ENCODE measurements around the gene CENPP.
A peak's percentile ranks its signal among the peaks of the same experiment; 100 is the strongest.
"Not testable (repeated sequence)": the region's sequence is repeated elsewhere in the genome, so short reads cannot be mapped to it uniquely, and the experiment has no call there.

The CENPP gene

GRCh38 chr9:92619601-92620300 is 294.0 kb downstream of the CENPP start:
- DNase-seq = no peak

GRCh38 chr9:92620845-92621244 is 295.1 kb downstream of the CENPP start:
- DNase-seq = no peak

GRCh38 chr9:92623936-92624335 is 298.2 kb downstream of the CENPP start:
- not testable (repeated sequence) for DNase-seq

DNA sequence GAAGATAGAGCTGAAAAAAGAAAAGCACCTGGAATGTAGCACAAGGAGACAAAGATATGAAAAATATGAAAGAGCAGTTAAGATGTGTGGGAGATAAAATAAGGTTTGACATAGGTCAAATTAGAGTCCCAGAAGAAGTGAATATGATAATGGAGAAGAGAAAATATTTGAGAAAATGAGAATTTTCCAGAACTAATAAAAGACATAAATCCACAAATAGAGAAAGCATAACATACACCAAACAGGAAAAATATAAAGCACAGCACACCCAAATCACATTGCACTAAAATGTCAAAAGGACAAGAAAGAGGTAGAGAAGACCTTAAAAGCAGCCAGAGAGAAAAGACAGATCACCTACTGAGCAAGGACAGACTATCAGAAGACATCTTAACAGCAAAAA is 300.7 kb downstream of the CENPP start:
- DNase-seq = no peak

- no peak for DNase-seq
Measured at GRCh38 chr9:92627651-92628050, 301.9 kb downstream of the CENPP start.

DNA sequence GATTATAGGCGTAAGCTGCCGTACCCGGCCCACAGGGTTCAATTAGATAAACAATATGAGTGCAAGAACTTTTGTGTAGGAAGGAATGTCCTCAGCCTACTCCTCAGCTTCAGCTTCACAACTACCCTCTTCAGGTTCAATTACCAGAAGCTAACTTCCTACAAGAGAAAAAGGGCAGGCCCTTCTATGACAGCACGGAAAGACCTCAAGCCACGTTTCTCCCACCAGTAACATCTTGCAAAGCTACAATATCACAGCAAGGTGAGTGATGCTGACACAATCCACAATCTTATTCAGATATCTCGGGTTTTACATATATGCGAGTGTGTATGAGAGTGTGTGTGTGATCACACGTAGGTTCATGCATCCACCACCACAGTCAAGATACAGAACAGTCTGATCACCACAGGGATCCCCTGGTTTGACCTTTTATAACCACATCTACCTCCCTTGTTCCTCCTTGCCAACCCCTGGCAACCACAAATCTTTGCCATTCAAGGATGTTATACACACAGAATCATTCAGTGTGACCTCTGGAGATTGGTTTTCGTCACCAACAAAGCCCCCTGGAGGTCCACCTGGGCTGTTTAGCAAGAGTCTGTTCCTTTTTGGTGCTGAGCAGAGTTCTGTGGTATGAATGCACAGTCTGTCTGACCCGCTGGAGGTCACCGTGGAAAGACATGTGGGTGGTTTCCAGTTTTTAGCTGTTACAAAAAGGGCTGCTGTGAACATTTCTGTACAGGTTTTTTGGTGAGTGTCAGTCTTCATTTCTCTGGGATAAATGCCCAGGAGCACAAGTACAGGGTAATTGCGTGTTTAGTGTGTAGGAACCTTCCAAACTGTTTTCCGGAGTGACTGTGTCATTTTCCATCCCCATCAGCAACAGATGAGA is 305.9 kb downstream of the CENPP start:
- no peak for DNase-seq

DNA sequence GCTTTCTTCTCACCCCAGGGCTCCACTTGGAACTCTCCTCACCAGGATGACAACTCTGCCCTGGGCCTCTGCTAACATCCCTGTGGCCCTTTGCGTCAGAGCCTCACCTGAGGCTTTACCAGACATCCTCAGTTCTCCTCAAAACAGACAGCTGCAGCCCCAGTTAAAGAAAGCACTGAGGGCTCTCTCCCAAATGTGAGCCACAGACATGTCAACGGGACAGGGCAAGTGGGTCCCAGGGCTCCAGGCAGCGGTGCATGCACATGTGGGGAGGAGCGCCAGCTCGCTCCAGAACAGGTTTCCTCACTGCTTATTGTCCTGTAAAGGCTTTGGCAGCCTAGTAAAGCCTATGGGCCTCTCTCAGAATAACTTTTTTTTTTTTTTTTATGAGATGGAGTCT is 306.9 kb downstream of the CENPP start:
- no peak for DNase-seq

DNA sequence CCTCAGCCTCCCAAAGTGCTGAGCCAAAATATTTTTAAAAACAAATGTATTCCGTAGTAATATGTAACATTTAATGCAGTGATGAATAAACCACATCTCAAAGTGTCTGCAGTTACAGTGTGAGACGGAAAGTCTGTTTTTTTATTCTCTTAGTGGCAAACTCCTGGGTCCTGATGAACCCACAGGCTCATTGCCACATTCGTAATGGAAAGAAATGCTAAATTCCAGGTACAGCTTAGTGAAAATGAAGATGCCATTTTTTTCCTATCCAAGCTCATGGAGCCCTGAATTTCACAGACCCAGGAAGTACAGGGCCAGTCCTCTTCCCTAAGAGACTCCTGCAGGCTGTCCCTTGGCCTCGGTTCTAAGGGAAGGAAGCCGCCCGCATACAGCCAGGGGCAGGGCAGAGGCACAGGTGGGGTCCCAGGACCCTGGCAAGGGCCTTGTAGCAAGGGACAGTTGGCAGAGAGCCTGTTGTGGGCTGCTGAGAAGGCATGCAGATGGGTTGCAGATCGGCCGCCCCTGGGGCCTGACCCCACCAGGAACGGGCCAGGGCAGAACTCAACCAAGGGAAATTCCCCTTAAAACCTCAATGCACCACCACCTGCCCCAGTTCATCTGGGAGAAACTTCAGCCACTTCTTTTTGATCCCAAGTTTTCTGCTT is 308.0 kb downstream of the CENPP start:
- no peak for DNase-seq

GRCh38 chr9:92634712-92635605 is 309.2 kb downstream of the CENPP start:
- peak; percentile 49 for DNase-seq

DNA sequence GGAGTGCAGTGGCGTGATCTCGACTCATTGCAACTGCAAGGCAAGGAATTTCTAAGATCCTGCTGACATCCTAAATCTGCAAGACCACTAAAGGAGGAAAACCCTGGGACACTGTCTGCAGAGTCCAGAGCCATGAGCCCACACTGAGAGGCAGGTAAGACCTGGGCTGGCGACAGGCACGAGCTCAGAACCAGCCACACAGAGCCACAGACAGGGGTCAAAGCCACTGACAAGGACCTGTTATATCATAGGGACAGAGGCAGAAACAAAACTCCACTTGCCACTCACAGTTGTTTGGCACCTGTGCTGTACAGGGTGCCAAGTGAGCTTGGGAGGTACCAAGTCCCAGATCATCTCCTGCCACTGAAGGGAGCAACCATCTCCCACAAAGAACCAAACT is 310.0 kb downstream of the CENPP start:
- DNase-seq = no peak

- no peak for DNase-seq
Measured at GRCh38 chr9:92636627-92637026, 310.9 kb downstream of the CENPP start.

GRCh38 chr9:92637326-92637725 is 311.6 kb downstream of the CENPP start:
- no peak for DNase-seq

GRCh38 chr9:92637886-92638620 is 312.3 kb downstream of the CENPP start:
- DNase-seq = no peak

DNA sequence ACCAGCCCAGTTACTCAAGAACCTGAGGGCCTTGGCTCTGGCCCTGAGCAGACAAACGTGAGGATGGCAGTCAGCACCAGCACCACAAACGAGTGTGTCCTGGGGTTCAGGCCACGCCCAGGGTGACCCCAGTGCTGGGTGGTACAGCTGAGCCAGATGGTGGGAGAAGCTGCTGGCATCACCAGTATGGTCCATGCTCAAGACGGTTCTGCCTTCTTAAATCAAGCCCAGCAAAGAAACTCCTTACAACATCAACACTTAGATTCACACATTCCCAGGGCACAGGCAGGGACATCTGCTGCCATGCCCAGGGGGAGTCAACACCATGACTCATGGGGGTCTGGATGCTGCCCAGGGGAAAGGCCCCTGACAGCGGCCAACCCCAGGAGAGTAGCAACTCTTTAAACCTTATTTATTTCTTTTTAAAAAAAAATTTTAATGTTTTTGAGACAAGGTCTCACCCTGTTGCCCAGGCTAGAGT is 312.9 kb downstream of the CENPP start:
- DNase-seq = no peak

GRCh38 chr9:92639124-92639523 is 313.4 kb downstream of the CENPP start:
- DNase-seq = no peak

GRCh38 chr9:92639791-92640271 is 314.1 kb downstream of the CENPP start:
- no peak for DNase-seq

- no peak for DNase-seq
Measured at GRCh38 chr9:92640398-92641091, 314.8 kb downstream of the CENPP start.

DNA sequence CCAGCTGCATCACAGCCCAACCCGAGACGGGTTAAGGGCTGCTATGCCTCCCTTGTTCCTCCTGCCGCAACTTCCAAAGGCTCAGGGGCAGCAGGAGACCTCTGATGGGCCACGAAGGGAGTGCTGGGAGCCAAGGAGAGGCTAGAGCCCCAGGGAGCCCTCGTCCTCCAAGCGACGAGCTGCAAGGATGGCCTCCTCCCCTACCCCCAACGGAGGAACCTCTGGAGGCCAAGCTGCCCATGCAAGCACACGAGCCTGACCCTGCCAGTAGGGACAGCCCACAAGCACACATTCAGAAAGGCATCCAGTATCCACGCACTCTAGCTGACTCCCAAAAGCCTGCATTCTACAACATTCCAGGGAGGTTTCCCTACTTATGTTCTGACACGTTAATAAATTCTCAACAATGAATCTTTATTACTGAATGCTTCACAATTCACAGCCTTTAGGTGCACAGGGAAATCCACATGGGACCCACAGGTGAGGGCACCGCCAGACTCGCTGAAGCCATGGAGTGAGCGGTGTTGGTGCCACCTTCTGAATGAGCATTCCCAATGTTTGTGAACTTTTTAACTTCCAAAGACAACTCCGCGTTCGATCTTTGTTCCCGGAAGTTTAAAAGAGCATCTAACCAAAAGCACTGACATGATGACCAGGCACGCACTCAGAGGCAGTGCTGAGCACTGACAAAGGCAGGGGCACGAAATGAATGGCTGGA is 315.5 kb downstream of the CENPP start:
- DNase-seq = no peak

DNA sequence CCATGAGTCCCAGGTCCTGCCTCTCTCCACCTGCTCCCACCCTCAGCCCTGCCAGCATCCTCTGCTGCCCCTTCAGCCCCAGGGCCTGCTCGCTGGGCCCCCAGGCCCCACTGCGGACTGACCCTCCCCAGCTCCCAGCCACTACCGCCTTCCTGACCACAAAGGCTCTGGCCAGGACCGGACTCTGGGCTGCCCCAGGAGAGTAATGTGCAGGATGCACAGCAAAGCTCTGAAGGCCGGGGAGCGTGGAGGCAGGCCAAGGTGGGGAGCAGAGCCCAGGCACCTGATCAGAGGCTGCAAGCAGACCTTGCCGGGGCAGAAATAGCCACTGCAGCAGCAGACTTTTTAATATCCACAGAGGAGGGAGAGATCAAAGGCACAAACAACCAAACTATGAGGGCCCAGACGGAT is 316.3 kb downstream of the CENPP start:
- DNase-seq = no peak

GRCh38 chr9:92642564-92642963 is 316.8 kb downstream of the CENPP start:
- DNase-seq = no peak

Data from T-helper 9 cell (primary cell).